Kidney epithelial cell (primary cell): ENCODE data around the gene CCDC191. TPM values are rescaled to one million over a fixed set of nuclear protein-coding genes. Genes with fewer than 3 reads are reported as not detected.

Source experiments
- DNase-seq: peaks from one replicate; pipeline ENCODE4 v3.0.0-alpha.2; 2010; ENCODE audit warnings: low read depth
- H3K27me3 ChIP-seq: 2 replicates; pipeline ENCODE4 v1.6.0; 2011; ENCODE audit warnings: low read length; ENCODE audit not compliant: control insufficient read depth, insufficient read depth
- H3K36me3 ChIP-seq: 2 replicates; pipeline ENCODE4 v1.5.1; 2011; ENCODE audit warnings: low read length; ENCODE audit not compliant: control insufficient read depth, insufficient read depth
- H3K4me3 ChIP-seq: 2 replicates; pipeline ENCODE4 v1.5.1; 2011; ENCODE audit warnings: low read depth, mild to moderate bottlenecking, control low read depth, low read length
- CTCF ChIP-seq: IDR thresholded peaks from 2 replicates; pipeline ENCODE4 v1.5.1; 2011; ENCODE audit warnings: mild to moderate bottlenecking, moderate library complexity, low read length, control low read depth, inconsistent platforms; ENCODE audit not compliant: insufficient read depth, poor library complexity, severe bottlenecking
- total RNA-seq: library from RNA; depleted of rRNA; stranded (reverse); fragments of >200 nt; gene quantifications from 2 replicates; pipeline ENCODE4 v1.2.3, GENCODE V29; 2015

The CCDC191 gene
- 2.0 and 3.4 TPM in 2 replicates for total RNA-seq

GRCh38 chr3:114056130-114057010 is at the start of gene CCDC191, which contains the start of gene QTRT2:
Gene CCDC191, minus strand, starts transcription at chr3:114056526. Its CDS starts 60 bp downstream, at chr3:114056466.
Gene QTRT2, plus strand, starts transcription at chr3:114056737. Its CDS starts 8,521 bp downstream, at chr3:114065258.
- DNase-seq: peak; percentile 97
- H3K4me3 ChIP-seq: peak within 1 kb of the TSS; percentile 88
- H3K36me3 ChIP-seq: no peaks in the 10 kb centered on the region
- no peak for TF ChIP-seq CTCF
- no peaks in the 10 kb centered on the region for H3K27me3 ChIP-seq

DNA sequence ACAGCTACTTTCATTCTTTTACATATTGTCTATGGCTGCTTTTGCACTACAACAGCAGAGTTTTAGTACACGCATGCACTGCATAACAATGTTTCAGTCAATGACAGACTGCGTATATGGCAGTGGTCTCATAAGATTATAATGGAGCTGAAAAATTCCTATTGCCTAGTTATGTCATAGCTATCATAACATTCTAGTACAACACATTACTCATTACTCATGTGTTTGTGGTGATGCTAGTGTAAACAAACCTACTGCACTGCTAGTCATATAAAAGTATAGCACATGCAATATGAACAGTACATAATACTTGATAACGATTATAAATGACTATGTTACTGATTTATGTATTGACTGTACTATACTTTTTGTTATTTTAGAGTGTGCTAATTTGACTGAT is 48.1 kb upstream of the CCDC191 start:
- TF ChIP-seq CTCF: no peak
- DNase-seq: no peak

GRCh38 chr3:114103858-114104257 is 47.5 kb upstream of the CCDC191 start:
- H3K4me3 ChIP-seq: no peak overlapping the region
- H3K36me3 ChIP-seq: no peaks in the 10 kb centered on the region
- DNase-seq: no peak
- TF ChIP-seq CTCF: no peak
- no peaks in the 10 kb centered on the region for H3K27me3 ChIP-seq

More for the DNA sequence above, 48.1 kb upstream of the CCDC191 start:
- no peaks in the 10 kb centered on the region for H3K27me3 ChIP-seq
- no peak overlapping the region for H3K4me3 ChIP-seq
- H3K36me3 ChIP-seq: no peaks in the 10 kb centered on the region

DNA sequence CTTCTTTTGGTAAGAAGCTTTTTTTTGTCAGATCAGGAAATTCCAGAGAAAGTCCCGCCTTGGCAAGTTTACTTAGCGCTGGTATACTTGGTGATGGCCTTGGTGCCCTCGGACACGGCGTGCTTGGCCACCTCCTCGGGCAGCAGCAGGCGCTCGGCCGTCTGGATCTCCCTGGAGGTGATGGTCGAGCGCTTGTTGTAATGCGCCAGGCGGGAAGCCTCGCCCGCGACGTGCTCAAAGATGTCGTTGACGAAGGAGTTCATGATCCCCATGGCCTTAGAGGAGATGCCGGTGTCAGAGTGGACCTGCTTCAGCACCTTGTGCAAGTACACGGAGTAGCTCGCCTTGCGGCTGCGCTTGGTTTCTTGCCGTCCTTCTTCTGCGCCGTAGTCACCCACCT is 46.9 kb upstream of the CCDC191 start:
- Histone ChIP-seq H3K36me3 (no peaks in the 10 kb centered on the region), H3K4me3 (no peak overlapping the region), H3K27me3 (no peaks in the 10 kb centered on the region)
- no peak for DNase-seq
- TF ChIP-seq CTCF: no peak

GRCh38 chr3:114101101-114101500 is 44.8 kb upstream of the CCDC191 start:
- no peaks in the 10 kb centered on the region for H3K36me3 ChIP-seq
- DNase-seq: no peak
- no peaks in the 10 kb centered on the region for H3K27me3 ChIP-seq
- no peak overlapping the region for H3K4me3 ChIP-seq
- no peak for TF ChIP-seq CTCF
